Dermis blood vessel endothelial cell (primary cell): Measurements from ENCODE around the gene VPS16. TPM values are rescaled to one million over a fixed set of nuclear protein-coding genes. Genes with fewer than 3 reads are reported as not detected.
A peak's percentile ranks its signal among the peaks of the same experiment; 100 is the strongest.

Source experiments
- DNase-seq: peaks from one replicate; pipeline ENCODE4 v3.0.0; 2010
- total RNA-seq: library from RNA; depleted of rRNA; stranded (reverse); fragments of >200 nt; gene quantifications from 2 replicates; pipeline ENCODE4 v1.2.3, GENCODE V29; 2014

The VPS16 gene
- total RNA-seq, 1 donor from 2014 or later: 51.6 TPM

DNA sequence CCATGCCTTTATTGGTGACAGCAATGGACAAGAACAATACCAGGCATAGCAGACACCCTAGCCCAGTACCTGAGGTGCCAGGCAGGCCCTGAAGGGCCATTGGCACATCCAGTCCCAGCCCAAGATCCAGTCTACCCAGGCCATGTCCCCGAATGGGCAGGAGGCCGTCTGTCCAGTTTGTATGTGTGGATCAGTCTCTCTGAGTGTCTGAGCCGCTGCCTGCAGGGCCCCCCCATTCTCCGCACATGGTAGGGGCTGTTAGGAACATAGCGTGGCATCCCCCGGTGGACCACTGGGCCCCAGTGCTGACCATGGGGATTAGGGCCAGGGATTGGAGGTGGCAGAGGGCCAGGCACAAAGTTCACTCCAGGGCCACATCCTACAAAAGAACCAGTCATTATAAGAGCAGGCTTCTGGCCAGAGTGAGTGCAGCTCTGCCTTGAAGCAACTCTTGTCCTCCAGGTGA is 5.2 kb upstream of the VPS16 start:
- no peak for DNase-seq

DNA sequence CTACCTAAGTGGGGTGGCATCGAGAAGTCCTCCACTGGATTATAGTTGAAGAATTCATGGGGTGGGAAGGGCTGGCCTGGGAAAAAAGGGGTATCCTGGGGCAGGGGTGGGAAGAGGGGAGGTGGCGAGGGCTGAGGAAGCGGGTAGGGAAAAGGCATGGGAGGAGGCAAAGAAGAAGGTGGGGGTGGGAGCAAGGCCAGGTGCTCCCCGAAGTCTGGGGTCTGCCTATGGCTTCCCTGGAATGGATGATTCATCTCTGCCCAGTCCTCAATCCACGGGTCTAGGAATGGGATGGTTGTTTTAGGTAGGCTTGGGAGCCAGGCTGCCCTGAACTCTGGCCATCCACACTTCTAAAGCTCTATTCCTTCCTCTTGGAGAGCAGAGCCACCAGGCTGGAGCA is 4.5 kb upstream of the VPS16 start:
- no peak for DNase-seq

DNA sequence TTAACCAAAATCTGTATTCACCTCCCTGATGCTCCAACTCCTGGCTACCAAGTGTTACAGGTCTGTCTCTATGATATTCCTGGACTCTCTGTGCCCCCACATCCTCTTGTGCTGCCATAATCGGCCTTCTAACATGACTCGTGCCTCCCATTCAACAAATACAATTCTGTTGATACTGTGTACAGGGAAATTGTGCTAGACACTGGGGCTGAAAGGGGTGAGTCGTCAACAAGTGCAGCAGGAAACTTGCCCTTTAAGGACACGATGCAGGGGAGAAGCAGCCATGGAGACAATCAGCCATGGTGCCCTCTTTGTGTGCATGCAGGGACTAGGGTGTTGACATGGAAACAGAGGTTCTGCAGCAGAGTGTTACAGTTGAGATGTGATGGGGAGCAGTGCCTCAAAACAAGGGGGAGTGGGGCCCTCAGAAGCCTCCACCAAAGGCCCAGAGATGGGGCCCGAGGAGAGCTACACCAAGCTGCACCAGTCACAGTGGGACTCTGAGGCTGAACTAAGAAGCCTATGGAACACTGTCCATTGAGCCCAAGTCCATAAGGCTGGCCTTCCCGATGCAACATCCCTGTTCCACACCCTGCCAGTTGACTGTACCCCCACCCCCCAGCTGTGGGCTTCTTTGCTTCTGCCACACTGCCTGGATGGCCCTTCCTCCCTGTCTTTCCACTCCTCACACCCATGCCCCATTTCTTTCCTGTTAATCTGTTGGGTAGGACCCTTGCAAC is 3.2 kb upstream of the VPS16 start:
- DNase-seq: no peak

DNA sequence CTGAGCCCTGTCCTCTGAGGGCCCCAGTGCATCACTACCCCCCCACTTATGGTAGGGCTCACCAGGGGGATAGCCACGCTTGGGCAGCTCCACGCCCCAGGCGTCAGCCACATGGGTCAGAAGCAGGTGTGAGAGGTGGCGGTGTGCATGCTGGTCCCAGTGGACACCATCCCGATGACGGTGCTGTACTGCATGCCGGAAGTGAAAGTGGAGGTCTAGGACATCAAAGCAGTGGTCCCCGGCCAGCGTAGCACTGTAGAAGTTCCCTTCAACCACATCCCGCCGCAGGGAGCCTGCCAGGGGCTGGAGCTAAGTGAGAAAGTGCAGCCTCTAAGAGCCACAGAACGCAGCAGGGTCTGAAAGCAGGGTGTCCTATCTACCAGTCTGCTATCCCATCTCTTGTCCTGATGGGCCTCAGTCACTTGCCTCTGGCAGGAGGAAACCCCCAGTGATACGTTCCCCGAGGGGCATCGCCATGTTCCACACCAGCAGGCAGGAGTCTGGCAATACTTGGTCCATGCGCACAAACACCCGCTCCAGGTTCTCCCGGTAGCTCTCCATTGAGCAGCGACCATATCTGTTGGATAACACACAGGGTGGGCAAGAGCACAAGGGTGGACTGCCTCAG is 2.3 kb upstream of the VPS16 start:
- DNase-seq: no peak

DNA sequence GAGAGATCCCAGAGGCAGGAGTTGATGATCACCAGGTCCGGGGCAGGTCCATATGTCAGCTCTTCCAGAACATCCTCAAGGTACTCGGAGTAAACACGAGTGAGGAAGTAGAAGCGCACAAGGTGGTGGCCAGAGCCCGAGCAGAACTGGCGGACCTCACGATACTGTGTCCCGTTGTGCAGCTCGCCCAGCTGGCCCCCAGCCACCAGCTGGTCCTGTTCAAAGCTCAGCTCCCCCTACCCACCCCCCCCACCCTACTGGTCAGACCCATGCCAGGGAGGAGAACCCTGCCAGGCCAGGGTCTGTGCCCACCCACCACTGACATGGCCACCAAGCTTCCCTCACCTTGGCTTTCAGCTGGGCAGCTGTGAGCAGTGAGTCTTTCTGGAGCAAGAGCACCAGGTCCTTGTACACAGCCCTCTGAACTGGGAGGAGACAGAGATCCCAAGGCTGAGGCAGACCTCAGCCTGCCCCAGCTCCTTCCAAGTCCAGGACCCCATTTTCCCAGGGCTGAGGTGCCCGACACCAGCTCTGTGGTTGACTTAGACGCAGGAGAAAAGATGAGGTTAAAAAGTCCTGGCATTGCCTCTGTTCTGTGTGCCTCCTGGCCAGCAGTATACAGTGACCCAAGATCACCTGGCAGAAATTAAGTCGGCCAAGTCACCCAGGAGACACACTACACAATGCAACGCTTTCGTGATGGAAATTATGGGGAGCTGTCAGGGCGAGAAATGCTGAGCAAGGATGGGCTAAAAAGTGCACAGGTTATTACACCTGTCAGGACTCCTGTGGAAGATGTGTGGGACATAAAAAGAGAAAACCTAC is 1.5 kb upstream of the VPS16 start:
- DNase-seq: no peak

DNA sequence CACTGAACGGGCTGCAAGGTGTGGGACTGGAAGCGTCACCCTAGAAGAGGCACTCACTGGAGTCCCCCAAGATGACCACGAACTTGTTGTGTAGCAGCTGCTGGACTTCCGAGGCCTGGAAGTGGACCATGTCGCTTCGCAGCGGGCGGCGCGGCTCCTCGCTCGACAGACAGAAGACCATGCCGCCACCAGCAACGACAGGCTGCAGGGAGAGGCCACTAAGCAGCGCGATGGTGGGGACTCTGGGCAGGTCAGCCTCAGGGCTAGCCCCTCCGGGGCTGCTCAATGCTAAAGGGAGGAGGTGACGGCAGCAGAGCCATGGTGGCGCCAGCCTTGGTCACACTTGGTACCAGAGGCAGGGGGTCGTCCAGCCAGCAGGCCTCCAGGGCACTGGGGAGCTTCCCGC is 810 bp upstream of the VPS16 start:
- no peak for DNase-seq

DNA sequence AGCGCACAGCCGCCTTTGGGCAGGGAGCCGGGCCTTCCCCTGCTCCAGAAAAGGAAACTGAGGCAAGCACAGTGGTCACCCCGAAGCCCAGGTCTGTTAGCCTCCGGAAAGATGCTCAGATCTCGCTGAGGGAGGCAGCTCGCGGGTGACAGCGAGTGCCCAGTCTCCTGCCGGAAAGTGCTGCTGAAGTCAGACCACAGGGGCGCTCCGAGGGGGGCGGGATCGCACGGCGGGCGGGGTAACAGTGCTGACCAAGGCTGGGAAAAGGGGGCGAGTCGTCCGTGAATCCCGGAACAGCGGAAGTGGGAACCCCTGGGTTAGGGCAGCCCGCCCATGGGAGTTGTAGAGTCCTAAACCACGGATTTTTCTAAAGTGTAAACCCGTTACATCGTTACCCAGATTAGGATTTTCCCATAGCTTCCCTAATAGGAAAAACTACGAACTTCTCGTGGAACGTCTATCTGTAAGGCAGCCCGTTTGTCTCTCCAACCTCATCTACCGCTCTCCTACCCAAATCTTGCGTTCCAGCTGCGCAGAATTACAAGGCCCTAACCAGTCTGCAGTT is 504 bp downstream of the VPS16 start:
- DNase-seq: peak; percentile 66

DNA sequence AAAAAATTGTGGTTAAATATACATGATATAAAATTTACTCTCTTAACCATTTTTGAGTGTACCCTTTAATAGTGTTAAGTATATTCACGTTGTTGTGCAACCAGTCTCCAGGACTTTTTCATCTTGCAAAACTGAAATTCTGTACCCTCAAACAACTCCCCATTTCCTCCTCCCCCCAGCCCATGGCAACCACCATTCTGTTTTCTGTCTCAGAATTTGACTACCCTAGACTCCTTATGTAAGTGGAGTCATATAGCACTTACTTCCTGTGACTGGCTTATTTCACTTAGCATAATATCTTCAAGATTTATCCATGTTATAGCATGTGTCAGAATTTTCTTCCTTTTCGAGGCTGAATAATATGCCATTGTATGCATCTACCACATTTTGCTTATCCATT is 5.1 kb downstream of the VPS16 start:
- DNase-seq: no peak

DNA sequence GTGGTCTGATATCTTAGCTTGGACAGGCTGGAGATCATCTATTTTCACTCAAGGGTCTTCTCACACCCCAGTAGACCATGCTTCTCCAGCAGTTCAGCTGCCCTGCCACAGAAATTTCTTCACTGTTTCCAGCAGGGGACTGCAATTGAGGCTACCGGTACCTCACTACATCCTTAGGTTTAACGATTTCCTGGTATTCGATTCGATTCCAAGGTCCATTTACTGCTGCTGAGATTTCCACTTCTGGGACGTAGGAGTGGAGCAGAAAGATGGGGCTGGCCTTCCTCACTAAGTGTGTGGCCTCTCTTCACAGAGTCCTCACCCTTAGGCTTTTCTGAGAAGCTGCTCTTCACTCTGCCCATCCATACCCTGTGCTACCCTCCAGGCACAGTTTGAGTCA is 6.2 kb downstream of the VPS16 start:
- DNase-seq: no peak

- no peak for DNase-seq
Observed at GRCh38 chr20:2847802-2848201, 7.3 kb downstream of the VPS16 start.

DNA sequence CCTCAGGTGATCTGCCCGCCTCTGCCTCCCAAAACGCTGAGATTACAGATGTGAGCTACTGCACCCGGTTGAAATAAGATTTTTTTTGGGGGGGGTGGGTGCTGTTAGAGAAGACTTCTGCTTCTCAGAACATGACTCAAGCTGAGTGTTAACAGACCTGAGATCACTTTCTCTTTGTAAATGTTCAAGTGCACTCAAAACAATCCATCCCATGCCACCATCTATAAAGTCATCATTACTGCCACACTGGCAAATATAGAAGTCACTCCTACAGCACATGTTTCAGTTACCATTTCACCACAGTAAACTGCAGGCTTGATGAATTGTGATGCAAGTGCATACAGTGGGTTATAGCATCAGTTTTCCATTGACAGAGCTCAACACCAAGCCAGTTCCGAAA is 9.0 kb downstream of the VPS16 start:
- DNase-seq: no peak

DNA sequence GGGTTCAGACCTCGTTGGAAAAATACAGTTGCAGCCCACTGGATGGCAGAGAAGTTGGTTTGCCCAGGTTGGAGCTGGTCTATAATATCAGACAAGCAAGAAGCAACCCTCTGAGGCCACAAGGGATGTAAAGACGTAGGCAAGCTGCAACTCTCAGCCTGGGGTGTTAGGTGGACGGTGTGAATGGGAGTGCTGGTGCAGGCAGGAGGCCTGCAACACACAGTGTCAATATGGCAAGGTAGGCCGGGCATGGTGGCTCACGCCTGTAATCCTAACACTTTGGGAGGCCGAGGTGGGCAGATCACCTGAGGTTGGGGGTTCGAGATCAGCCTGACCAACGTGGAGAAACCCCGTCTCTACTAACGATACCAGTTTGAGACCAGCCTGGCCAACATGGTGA is 10.5 kb downstream of the VPS16 start:
- no peak for DNase-seq

DNA sequence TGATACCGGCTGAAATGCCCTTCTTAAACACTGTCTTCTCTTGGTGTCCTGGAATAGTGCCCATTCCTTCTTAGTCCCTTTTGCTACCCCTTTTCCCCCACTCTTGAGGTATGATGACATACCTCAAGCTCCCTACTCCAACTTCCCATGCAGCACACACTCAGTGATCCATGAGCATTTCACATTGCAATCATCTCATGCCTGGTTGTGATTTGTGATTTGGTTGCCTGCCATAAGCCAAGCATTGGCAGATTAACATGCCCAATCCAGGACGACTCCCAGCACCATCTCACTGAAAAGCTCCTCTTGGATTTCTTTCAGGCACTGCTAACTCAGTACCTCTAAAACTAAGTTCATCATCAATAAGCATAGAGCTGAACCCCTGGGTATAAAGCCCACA is 18.0 kb downstream of the VPS16 start:
- DNase-seq: no peak

DNA sequence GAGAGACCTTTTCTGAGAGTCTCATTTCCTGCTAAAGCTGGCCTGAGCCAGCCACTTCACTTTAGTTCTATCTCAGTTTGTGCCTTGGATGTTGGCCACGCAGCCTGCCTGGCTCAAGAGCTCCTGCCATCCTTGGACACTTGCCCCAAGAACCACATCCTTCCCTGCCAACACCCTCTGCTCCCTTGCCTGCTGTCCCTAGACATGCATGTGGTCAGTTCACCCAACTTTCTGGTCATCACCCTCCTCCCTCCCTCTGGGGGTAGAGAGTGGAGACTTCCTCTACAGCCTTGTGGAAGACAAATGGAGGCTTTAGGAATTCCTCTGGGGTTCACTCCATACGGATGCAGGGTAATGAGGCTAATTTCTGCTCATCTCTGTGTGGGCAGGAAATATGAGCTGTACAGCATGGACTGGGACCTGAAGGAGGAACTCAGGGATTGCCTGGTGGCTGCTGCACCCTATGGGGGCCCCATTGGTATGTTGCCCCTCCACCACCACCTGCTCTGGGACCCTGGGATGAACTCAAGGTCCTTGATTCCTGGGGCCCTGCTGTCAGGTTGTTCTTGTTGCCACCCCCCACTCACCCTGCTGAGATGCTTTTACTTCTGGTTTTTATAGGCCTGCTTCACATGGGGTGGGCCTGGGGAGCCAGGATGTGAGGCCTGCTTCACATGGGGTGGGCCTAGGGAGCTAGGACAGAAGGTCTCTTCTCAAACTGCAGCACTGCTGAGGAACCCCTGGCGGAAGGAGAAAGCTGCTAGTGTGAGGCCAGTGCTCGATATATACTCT is 19.0 kb downstream of the VPS16 start:
- DNase-seq: no peak

GRCh38 chr20:2864626-2865025 is 24.1 kb downstream of the VPS16 start:
- no peak for DNase-seq

GRCh38 chr20:2865101-2865500 is 24.6 kb downstream of the VPS16 start:
- DNase-seq: no peak

DNA sequence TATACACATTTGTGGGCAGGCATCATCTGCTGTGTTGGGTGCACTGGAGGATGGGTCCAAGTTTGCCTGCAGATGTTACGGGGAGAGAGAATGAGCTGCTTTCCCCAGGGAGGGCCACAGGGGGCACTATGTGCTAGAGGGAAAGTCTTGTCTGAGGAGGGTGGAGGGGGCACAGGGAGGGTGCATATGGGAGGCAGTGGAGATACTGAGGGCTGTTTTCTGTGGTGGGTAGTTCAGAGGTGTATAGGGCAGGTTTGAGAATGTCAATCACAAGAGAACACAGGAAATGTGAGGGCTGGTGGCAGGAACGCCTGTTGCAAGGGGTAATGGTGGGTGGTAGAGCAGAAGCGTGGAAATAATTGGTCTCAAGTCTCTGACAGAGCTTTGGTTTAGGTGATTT is 25.1 kb downstream of the VPS16 start:
- DNase-seq: no peak

GRCh38 chr20:2866236-2866635 is 25.7 kb downstream of the VPS16 start:
- no peak for DNase-seq

DNA sequence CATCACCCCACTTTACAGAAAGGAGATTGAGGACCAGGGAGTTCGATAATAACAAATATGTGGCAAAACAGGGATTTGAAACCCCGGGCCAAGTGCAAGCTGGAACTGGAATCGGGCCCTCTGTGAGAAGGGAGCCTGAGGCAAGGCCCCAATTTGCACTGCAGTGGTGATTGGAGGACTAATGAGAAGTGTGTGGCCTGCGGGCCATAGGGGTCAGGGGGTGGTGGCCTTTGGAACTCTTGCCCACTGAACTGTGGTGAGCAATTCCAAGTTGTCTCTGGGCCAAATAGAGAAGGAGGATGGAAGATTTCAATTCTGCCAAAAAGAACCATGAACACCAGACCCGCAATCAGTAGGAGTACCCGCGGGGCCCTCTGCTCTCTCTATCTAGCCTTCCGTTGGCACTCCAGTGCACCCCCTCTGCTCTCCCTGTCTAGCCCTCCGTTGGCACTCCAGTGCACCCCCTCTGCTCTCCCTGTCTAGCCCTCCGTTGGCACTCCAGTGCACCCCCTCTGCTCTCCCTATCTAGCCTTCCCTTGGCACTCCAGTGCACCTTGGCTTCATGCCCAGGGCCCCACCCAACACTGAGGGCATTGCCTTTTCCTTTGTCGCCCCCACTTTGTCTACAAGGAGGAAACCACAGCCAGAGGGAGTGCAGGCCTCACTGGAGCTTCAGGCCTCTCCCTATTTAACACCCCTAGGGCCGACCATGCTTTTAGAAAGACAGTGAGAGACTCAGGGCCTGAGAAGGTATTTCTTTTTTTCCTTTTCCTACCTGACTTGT is 26.7 kb downstream of the VPS16 start:
- DNase-seq: no peak

- DNase-seq: no peak
Observed at GRCh38 chr20:2869381-2869780, 28.8 kb downstream of the VPS16 start.

- peak; percentile 36 for DNase-seq
Observed at GRCh38 chr20:2871111-2871465, 30.5 kb downstream of the VPS16 start.
